ENCODE results near the gene IVD. TPM values are rescaled to one million over a fixed set of nuclear protein-coding genes. Genes with fewer than 3 reads are reported as not detected.

IVD gene
- total RNA-seq, 1 experiment from 2014 or later = 93.1 TPM

GRCh38 chr15:40364251-40364650 lies 41.3 kb upstream of the IVD start:
- peaks cover 0 to 2% of the 10 kb centered on the region in 2 experiments; a peak in 1 of 5 replicates for H3K9me3 Mint-ChIP-seq
- Histone ChIP-seq H3K79me2 (ENCODE audit: insufficient read depth, low read length) (no peaks in the 10 kb centered on the region), H2BK120ac (ENCODE audit: low read depth, low read length, poor library complexity, severe bottlenecking) (no peak overlapping the region), H3K56ac (ENCODE audit: insufficient read length, low read depth, low read length) (no peak overlapping the region), H2BK20ac (ENCODE audit: low read depth, low read length, poor library complexity, severe bottlenecking) (no peak overlapping the region), H2BK5ac (ENCODE audit: insufficient read length, low read length) (no peak overlapping the region), H4K20me1 (ENCODE audit: control insufficient read depth, insufficient read depth, insufficient read length) (no peaks in the 10 kb centered on the region), H3K4me1 (ENCODE audit: insufficient read depth, low read length) (no peaks in the 10 kb centered on the region), H3K23me2 (ENCODE audit: insufficient read length, low read depth, low read length, poor library complexity, severe bottlenecking) (no peaks in the 10 kb centered on the region), H3K9ac (ENCODE audit: extremely low read depth, insufficient read length, low read length) (no peak overlapping the region), H2AFZ (ENCODE audit: low read length) (no peak overlapping the region), H2BK12ac (ENCODE audit: insufficient read length, low read depth, low read length) (no peak overlapping the region), H3K4me2 (ENCODE audit: insufficient read depth, insufficient read length, low read length) (no peak overlapping the region), H3K18ac (ENCODE audit: insufficient read length, low read depth, low read length) (no peak overlapping the region), H4K91ac (ENCODE audit: insufficient read length, low read depth, low read length) (no peak overlapping the region), H4K8ac (replicated peaks; ENCODE audit: insufficient read length, low read depth, low read length) (no peak overlapping the region), H3K14ac (ENCODE audit: insufficient read depth, low read length) (no peak overlapping the region), H3K27me3 (ENCODE audit: insufficient read depth, low read length) (no peaks in the 10 kb centered on the region; the same call in none of the 2 replicates), H3T11ph (ENCODE audit: low read length) (no peak overlapping the region), H3K79me1 (ENCODE audit: insufficient read depth, low read depth, low read length, poor library complexity, severe bottlenecking) (no peaks in the 10 kb centered on the region), H3K23ac (ENCODE audit: insufficient read length, low read depth, low read length) (no peak overlapping the region), H3K4ac (ENCODE audit: low read depth, low read length) (no peak overlapping the region), H3K27ac (ENCODE audit: insufficient read length, low read depth, low read length) (no peak overlapping the region), H3K9me3 (ENCODE audit: control insufficient read depth, low read depth, low read length) (no peaks in the 10 kb centered on the region), H2AK5ac (ENCODE audit: insufficient read length, low read length) (no peak overlapping the region), H4K5ac (ENCODE audit: insufficient read length, low read depth, low read length) (no peak overlapping the region), H2BK15ac (ENCODE audit: low read depth, low read length) (no peak overlapping the region)
- no peak for TF ChIP-seq CTCF (conservative IDR thresholded peaks at IDR 0.05)
- no peaks in the 10 kb centered on the region for H3K36me3 Mint-ChIP-seq (ENCODE audit: insufficient read depth in 1 of 3, low read depth in 3 of 3)
- WGBS (ENCODE audit: extremely low coverage, insufficient read length, low lambda C conversion rate) = no CpG with 5 or more reads among the region's 6 CpGs
- peaks cover 64% of the 10 kb centered on the region for H3K27me3 Mint-ChIP-seq (ENCODE audit: low read depth)
- DNase-seq = no peak
- H3K27ac Mint-ChIP-seq = no peak overlapping the region
- no peak overlapping the region for H3K4me3 Mint-ChIP-seq
- H3K4me1 Mint-ChIP-seq = peaks cover 5 to 13% of the 10 kb centered on the region in 2 experiments
